HEK293T (cell line): ENCODE data around the gene COPS3.
"Not testable (repeated sequence)": the region's sequence is repeated elsewhere in the genome, so short reads cannot be mapped to it uniquely, and the experiment has no call there.

Experiments
- BHLHE40 ChIP-seq: fragments of 450-650 bp; IDR thresholded peaks from 2 replicates; pipeline ENCODE4 v1.6.1; 2016; ENCODE audit warnings: mild to moderate bottlenecking, moderate library complexity, borderline replicate concordance
- ELF4 ChIP-seq: fragments of 450-650 bp; IDR thresholded peaks from 2 replicates; pipeline ENCODE4 v1.6.1; 2017; ENCODE audit warnings: antibody characterized with exemption
- FOXA1 ChIP-seq: fragments of 450-650 bp; IDR thresholded peaks from 2 replicates; pipeline ENCODE4 v1.6.1; 2016; ENCODE audit warnings: mild to moderate bottlenecking
- FOXK2 ChIP-seq: fragments of 450-650 bp; IDR thresholded peaks from 2 replicates; pipeline ENCODE4 v1.6.1; 2016; ENCODE audit warnings: mild to moderate bottlenecking
- NFRKB ChIP-seq: fragments of 450-650 bp; IDR thresholded peaks from 2 replicates; pipeline ENCODE4 v1.6.1; 2016; ENCODE audit warnings: mild to moderate bottlenecking, moderate library complexity
- SP1 ChIP-seq: fragments of 450-650 bp; IDR thresholded peaks from 2 replicates; pipeline ENCODE4 v1.6.1; 2017
- SUZ12 ChIP-seq: fragments of 450-650 bp; IDR thresholded peaks from 2 replicates; pipeline ENCODE4 v1.6.1; 2016; ENCODE audit warnings: mild to moderate bottlenecking
- TARDBP ChIP-seq: fragments of 450-650 bp; IDR thresholded peaks from 2 replicates; pipeline ENCODE4 v1.6.1; 2016
- TF ChIP-seq, protein P1 (sequence below): fragments of 450-650 bp; IDR thresholded peaks from 2 replicates; pipeline ENCODE4 v1.6.1; 2016

- not testable (repeated sequence) for TF ChIP-seq ELF4, FOXK2, SP1, SUZ12, BHLHE40, TARDBP, NFRKB, FOXA1
- TF ChIP-seq, protein P1, sequence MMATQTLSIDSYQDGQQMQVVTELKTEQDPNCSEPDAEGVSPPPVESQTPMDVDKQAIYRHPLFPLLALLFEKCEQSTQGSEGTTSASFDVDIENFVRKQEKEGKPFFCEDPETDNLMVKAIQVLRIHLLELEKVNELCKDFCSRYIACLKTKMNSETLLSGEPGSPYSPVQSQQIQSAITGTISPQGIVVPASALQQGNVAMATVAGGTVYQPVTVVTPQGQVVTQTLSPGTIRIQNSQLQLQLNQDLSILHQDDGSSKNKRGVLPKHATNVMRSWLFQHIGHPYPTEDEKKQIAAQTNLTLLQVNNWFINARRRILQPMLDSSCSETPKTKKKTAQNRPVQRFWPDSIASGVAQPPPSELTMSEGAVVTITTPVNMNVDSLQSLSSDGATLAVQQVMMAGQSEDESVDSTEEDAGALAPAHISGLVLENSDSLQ, result not testable (repeated sequence)
Observed at GRCh38 chr17:17301659-17302058, 20.6 kb upstream of the COPS3 start.
